Neural cell (in vitro differentiated cells): ENCODE data around the gene FSIP1.

Source experiments
- CTCF ChIP-seq: fragments of 450-650 bp; IDR thresholded peaks from 2 replicates; pipeline ENCODE4 v1.5.1; 2014; ENCODE audit warnings: antibody characterized with exemption, mild to moderate bottlenecking, moderate library complexity; ENCODE audit not compliant: poor library complexity, severe bottlenecking
- EP300 ChIP-seq: fragments of 450-650 bp; conservative IDR thresholded peaks from 2 replicates; pipeline ENCODE4 v1.6.1; 2014; ENCODE audit warnings: antibody characterized with exemption, mild to moderate bottlenecking, moderate library complexity; ENCODE audit not compliant: poor library complexity, severe bottlenecking
- EZH2 ChIP-seq: fragments of 200-600, 300-800 bp; shearing (Covaris generic), sonication (generic); IDR thresholded peaks from 2 replicates; pipeline ENCODE4 v1.6.1; 2014; ENCODE audit warnings: antibody characterized with exemption, low read length, borderline replicate concordance, mild to moderate bottlenecking; ENCODE audit not compliant: insufficient read depth, poor library complexity, severe bottlenecking
- MXI1 ChIP-seq: fragments of 450-650 bp; conservative IDR thresholded peaks from 2 replicates; pipeline ENCODE4 v1.6.1; 2014; ENCODE audit warnings: antibody characterized with exemption, mild to moderate bottlenecking; ENCODE audit not compliant: poor library complexity, severe bottlenecking

GRCh38 chr15:39657181-39657580, 125.5 kb downstream of the FSIP1 start:
- TF ChIP-seq CTCF (no peak), MXI1 (no peak), EZH2 (no peak), EP300 (no peak)
